Upper lobe of left lung (tissue), 4 donors: Measurements from ENCODE around the gene EPB41L4B.

Experiments used
- POLR2A ChIP-seq, 4 donors: fragments of 450-650 bp; IDR thresholded peaks; one replicate each; pipeline ENCODE4 v1.5.1; 2016 to 2017; ENCODE audit warnings: antibody characterized with exemption in 4 of 4, mild to moderate bottlenecking in 2 of 4
- POLR2AphosphoS5 ChIP-seq, 2 donors: sonication (generic); formaldehyde crosslinking; IDR thresholded peaks; one replicate each; pipeline ENCODE4 v1.5.1; 2017; ENCODE audit warnings: antibody characterized with exemption in 2 of 2
- TF ChIP-seq, protein P1 (sequence below), 6 experiments: fragments of 450-650 bp in 4 of 6; fragments of 200-600 bp in 2 of 6; sonication (generic) in 2 of 6; IDR thresholded peaks; one replicate each; pipeline ENCODE4 v1.5.1; 2016 to 2019; ENCODE audit warnings: antibody characterized with exemption in 6 of 6

DNA sequence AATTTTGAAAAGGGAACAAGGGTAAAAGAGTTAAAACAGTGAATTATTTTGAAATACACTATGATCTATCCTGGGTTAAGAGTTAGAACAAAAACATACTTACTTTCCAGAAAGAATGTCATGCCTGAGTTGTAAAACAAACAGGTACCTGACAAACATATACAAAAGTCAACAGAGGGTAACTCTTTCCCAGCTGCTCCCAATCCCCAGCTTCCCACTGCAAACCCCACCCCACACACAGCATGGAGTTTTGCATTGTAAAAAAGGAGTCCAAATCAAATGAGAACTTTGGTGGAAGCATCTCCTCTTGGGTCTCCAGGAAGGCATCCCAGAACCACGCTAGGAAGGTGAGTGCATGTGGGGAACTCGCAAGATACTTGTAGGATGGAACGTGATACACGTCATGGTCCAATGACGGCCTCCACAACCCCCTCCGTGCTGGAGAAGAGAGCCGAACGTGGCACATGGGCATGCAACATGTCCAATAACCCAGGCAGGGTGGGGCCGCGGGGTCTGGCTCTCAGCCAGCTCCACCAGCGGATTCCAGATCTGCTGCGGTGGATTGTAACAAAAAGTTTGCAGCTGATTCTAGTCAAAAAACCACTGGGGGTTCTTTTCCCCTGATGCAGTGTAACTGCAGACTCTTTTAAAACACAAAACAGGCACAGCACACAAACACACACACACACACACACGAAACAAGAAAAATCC, 55.8 kb downstream of the EPB41L4B start:
- TF ChIP-seq, protein P1, sequence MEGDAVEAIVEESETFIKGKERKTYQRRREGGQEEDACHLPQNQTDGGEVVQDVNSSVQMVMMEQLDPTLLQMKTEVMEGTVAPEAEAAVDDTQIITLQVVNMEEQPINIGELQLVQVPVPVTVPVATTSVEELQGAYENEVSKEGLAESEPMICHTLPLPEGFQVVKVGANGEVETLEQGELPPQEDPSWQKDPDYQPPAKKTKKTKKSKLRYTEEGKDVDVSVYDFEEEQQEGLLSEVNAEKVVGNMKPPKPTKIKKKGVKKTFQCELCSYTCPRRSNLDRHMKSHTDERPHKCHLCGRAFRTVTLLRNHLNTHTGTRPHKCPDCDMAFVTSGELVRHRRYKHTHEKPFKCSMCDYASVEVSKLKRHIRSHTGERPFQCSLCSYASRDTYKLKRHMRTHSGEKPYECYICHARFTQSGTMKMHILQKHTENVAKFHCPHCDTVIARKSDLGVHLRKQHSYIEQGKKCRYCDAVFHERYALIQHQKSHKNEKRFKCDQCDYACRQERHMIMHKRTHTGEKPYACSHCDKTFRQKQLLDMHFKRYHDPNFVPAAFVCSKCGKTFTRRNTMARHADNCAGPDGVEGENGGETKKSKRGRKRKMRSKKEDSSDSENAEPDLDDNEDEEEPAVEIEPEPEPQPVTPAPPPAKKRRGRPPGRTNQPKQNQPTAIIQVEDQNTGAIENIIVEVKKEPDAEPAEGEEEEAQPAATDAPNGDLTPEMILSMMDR (IDR thresholded peaks at IDR 0.05), result no peak
- no peak for TF ChIP-seq POLR2A (IDR thresholded peaks at IDR 0.05)
- TF ChIP-seq POLR2AphosphoS5 (IDR thresholded peaks at IDR 0.05), result no peak
